HepG2 (cell line): ENCODE measurements around the gene TMEM214. TPM values are rescaled to one million over a fixed set of nuclear protein-coding genes. Genes with fewer than 3 reads are reported as not detected.

Source experiments
- ADNP ChIP-seq: sonication (generic); formaldehyde crosslinking; IDR thresholded peaks from 2 replicates; pipeline ENCODE4 v1.4.0; 2020; ENCODE audit warnings: missing genetic modification reagents
- CEBPB ChIP-seq: IDR thresholded peaks from 2 replicates; pipeline ENCODE4 v1.6.1; 2011; ENCODE audit warnings: low read depth, low read length, improper control_type of control experiment, borderline replicate concordance
- GATAD2A ChIP-seq: IDR thresholded peaks from 2 replicates; pipeline ENCODE4 v1.6.1; 2016
- HMG20A ChIP-seq: IDR thresholded peaks from 2 replicates; pipeline ENCODE4 v1.6.1; 2016; ENCODE audit warnings: borderline replicate concordance
- HNF4A ChIP-seq: sonication (generic); formaldehyde crosslinking; IDR thresholded peaks from 2 replicates; pipeline ENCODE4 v1.4.0; 2020; ENCODE audit warnings: missing genetic modification reagents
- KDM3A ChIP-seq: IDR thresholded peaks from 2 replicates; pipeline ENCODE4 v1.6.1; 2018; ENCODE audit warnings: low read depth, missing compliant biosample characterization
- MIER2 ChIP-seq: IDR thresholded peaks from 2 replicates; pipeline ENCODE4 v1.6.1; 2016; ENCODE audit warnings: missing biosample characterization, missing genetic modification reagents
- MIER3 ChIP-seq: IDR thresholded peaks from 2 replicates; pipeline ENCODE4 v1.6.1; 2016; ENCODE audit warnings: missing compliant biosample characterization, borderline replicate concordance
- MNT ChIP-seq: fragments of 450-650 bp; IDR thresholded peaks from 2 replicates; pipeline ENCODE4 v1.6.1; 2016
- NR2F1 ChIP-seq, 2 experiments: fragments of 450-650 bp in 1 of 2; formaldehyde crosslinking in 1 of 2; IDR thresholded peaks; 2 replicates each; pipeline versions ENCODE4 v1.5.0 to v1.6.1; 2016 to 2020; ENCODE audit warnings: mild to moderate bottlenecking in 1 of 2, missing compliant biosample characterization in 1 of 2, missing genetic modification reagents in 1 of 2, moderate library complexity in 1 of 2
- NR2F6 ChIP-seq, 2 experiments: IDR thresholded peaks; 2 replicates each; pipeline ENCODE4 v1.6.1; 2016; ENCODE audit warnings: antibody characterized with exemption in 1 of 2, mild to moderate bottlenecking in 1 of 2
- PCBP1 ChIP-seq: fragments of 200-400 bp; formaldehyde crosslinking; IDR thresholded peaks from 2 replicates; pipeline ENCODE4 v1.6.1; 2017; ENCODE audit warnings: mild to moderate bottlenecking, low read depth, low read length, borderline replicate concordance
- RARA ChIP-seq: IDR thresholded peaks from 2 replicates; pipeline ENCODE4 v1.6.1; 2016; ENCODE audit warnings: missing genetic modification reagents, missing compliant biosample characterization
- RXRB ChIP-seq: IDR thresholded peaks from 2 replicates; pipeline ENCODE4 v1.6.1; 2016; ENCODE audit warnings: borderline replicate concordance, missing genetic modification reagents, missing compliant biosample characterization
- SOX13 ChIP-seq, 3 experiments: fragments of 450-650 bp in 1 of 3; sonication (generic) in 1 of 3; formaldehyde crosslinking in 1 of 3; IDR thresholded peaks in 2 of 3; conservative IDR thresholded peaks in 1 of 3; 2 replicates each; pipeline versions ENCODE4 v1.5.0 to v1.6.1; 2016 to 2020; ENCODE audit warnings: antibody characterized with exemption in 1 of 3, mild to moderate bottlenecking in 1 of 3, missing compliant biosample characterization in 1 of 3, missing genetic modification reagents in 1 of 3, moderate library complexity in 1 of 3
- SOX6 ChIP-seq, 2 experiments: fragments of 450-650 bp in 1 of 2; sonication (generic) in 1 of 2; formaldehyde crosslinking in 1 of 2; IDR thresholded peaks; 2 replicates each; pipeline versions ENCODE4 v1.4.0 to v1.6.1; 2017 to 2020; ENCODE audit warnings: antibody characterized with exemption in 1 of 2, mild to moderate bottlenecking in 1 of 2, missing genetic modification reagents in 1 of 2
- ZKSCAN8 ChIP-seq: IDR thresholded peaks from 2 replicates; pipeline ENCODE4 v1.6.1; 2016; ENCODE audit warnings: borderline replicate concordance, missing genetic modification reagents, missing compliant biosample characterization
- polyA plus RNA-seq, 8 experiments: library from polyadenylated mRNA; depleted of rRNA in 3 of 8; stranded (reverse) in 7 of 8; unstranded in 1 of 8; fragments of >200 nt; fragmentation: Illumina TruSeq in 4 of 8; extraction: Trizol in 4 of 8; gene quantifications; 2 replicates each; pipeline versions ENCODE4 v1.2.1 to v1.2.3, GENCODE V29; 2011 to 2016; ENCODE audit warnings: low read depth in 4 of 8, missing spikeins in 1 of 8, mixed read lengths in 1 of 8; ENCODE audit not compliant: insufficient read depth in 1 of 8
- total RNA-seq, 5 experiments: library from RNA; depleted of rRNA; stranded (reverse); fragments of >200 nt; fragmentation: Illumina TruSeq; extraction: Trizol; gene quantifications; 2 replicates each; pipeline ENCODE4 v1.2.3, GENCODE V29; 2016; ENCODE audit warnings: low read depth in 1 of 5
- TF ChIP-seq, protein P1 (sequence below): sonication (generic); formaldehyde crosslinking; IDR thresholded peaks from 2 replicates; pipeline ENCODE4 v1.4.0; 2020; ENCODE audit warnings: missing genetic modification reagents, borderline replicate concordance
- TF ChIP-seq, protein P2 (sequence below): IDR thresholded peaks from 2 replicates; pipeline ENCODE4 v1.4.0; 2020; ENCODE audit warnings: mild to moderate bottlenecking, missing genetic modification reagents

TMEM214 gene
- total and polyA plus RNA-seq, 2 of the 13 experiments (the other 11 are each of a cell fraction or from before 2014, with no cell fraction given) = 58.3 to 132 TPM

GRCh38 chr2:26991717-26992116 is 41.0 kb upstream of the TMEM214 start (continued):
- TF ChIP-seq, protein P1, sequence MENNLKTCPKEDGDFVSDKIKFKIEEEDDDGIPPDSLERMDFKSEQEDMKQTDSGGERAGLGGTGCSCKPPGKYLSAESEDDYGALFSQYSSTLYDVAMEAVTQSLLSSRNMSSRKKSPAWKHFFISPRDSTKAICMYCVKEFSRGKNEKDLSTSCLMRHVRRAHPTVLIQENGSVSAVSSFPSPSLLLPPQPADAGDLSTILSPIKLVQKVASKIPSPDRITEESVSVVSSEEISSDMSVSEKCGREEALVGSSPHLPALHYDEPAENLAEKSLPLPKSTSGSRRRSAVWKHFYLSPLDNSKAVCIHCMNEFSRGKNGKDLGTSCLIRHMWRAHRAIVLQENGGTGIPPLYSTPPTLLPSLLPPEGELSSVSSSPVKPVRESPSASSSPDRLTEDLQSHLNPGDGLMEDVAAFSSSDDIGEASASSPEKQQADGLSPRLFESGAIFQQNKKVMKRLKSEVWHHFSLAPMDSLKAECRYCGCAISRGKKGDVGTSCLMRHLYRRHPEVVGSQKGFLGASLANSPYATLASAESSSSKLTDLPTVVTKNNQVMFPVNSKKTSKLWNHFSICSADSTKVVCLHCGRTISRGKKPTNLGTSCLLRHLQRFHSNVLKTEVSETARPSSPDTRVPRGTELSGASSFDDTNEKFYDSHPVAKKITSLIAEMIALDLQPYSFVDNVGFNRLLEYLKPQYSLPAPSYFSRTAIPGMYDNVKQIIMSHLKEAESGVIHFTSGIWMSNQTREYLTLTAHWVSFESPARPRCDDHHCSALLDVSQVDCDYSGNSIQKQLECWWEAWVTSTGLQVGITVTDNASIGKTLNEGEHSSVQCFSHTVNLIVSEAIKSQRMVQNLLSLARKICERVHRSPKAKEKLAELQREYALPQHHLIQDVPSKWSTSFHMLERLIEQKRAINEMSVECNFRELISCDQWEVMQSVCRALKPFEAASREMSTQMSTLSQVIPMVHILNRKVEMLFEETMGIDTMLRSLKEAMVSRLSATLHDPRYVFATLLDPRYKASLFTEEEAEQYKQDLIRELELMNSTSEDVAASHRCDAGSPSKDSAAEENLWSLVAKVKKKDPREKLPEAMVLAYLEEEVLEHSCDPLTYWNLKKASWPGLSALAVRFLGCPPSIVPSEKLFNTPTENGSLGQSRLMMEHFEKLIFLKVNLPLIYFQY (CRISPR knock-in tag) = no peak
- TF ChIP-seq SOX6 (IDR thresholded peaks at IDR 0.05) (no peak), SOX6 (CRISPR knock-in tag; IDR thresholded peaks at IDR 0.05) (no peak), ADNP (CRISPR knock-in tag) (no peak), PCBP1 (no peak), CEBPB (peak; percentile 86), NR2F1 (CRISPR knock-in tag; IDR thresholded peaks at IDR 0.05) (peak; percentile 42 to 65; a peak in 3 of 4 replicates), KDM3A (no peak), SOX13 (IDR thresholded peaks at IDR 0.05) (no peak), SOX13 (CRISPR knock-in tag; conservative IDR thresholded peaks at IDR 0.05 in 1 of 2, IDR thresholded peaks at IDR 0.05 in 1 of 2) (no peak), MNT (0 out of 2 replicates have a peak, but pooled peaks have one; percentile 12), NR2F6 (IDR thresholded peaks at IDR 0.05) (0 out of 2 replicates have a peak, but pooled peaks have one; percentile 17), NR2F6 (CRISPR knock-in tag; IDR thresholded peaks at IDR 0.05) (peak; percentile 41; the same call in 1 of the 2 replicates), MIER2 (0 out of 2 replicates have a peak, but pooled peaks have one; percentile 18), HMG20A (CRISPR knock-in tag) (0 out of 2 replicates have a peak, but pooled peaks have one; percentile 42), HNF4A (CRISPR knock-in tag) (peak; percentile 89), ZKSCAN8 (no peak), GATAD2A (CRISPR knock-in tag) (peak; percentile 87), MIER3 (CRISPR knock-in tag) (0 out of 2 replicates have a peak, but pooled peaks have one; percentile 29), RARA (peak; percentile 48; the same call in 1 of the 2 replicates), RXRB (CRISPR knock-in tag) (0 out of 2 replicates have a peak, but pooled peaks have one; percentile 30)
- TF ChIP-seq, protein P2, sequence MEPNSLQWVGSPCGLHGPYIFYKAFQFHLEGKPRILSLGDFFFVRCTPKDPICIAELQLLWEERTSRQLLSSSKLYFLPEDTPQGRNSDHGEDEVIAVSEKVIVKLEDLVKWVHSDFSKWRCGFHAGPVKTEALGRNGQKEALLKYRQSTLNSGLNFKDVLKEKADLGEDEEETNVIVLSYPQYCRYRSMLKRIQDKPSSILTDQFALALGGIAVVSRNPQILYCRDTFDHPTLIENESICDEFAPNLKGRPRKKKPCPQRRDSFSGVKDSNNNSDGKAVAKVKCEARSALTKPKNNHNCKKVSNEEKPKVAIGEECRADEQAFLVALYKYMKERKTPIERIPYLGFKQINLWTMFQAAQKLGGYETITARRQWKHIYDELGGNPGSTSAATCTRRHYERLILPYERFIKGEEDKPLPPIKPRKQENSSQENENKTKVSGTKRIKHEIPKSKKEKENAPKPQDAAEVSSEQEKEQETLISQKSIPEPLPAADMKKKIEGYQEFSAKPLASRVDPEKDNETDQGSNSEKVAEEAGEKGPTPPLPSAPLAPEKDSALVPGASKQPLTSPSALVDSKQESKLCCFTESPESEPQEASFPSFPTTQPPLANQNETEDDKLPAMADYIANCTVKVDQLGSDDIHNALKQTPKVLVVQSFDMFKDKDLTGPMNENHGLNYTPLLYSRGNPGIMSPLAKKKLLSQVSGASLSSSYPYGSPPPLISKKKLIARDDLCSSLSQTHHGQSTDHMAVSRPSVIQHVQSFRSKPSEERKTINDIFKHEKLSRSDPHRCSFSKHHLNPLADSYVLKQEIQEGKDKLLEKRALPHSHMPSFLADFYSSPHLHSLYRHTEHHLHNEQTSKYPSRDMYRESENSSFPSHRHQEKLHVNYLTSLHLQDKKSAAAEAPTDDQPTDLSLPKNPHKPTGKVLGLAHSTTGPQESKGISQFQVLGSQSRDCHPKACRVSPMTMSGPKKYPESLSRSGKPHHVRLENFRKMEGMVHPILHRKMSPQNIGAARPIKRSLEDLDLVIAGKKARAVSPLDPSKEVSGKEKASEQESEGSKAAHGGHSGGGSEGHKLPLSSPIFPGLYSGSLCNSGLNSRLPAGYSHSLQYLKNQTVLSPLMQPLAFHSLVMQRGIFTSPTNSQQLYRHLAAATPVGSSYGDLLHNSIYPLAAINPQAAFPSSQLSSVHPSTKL (CRISPR knock-in tag) = peak; percentile 72
